Uterine smooth muscle cell (primary cell): Measurements from ENCODE around the gene LYPLA2. TPM values are rescaled to one million over a fixed set of nuclear protein-coding genes. Genes with fewer than 3 reads are reported as not detected.

Experiments
- total RNA-seq: library from RNA; depleted of rRNA; stranded (reverse); fragments of >200 nt; gene quantifications from 2 replicates; pipeline ENCODE4 v1.2.3, GENCODE V29; 2014

The LYPLA2 gene
- 23.6 and 27.0 TPM in 2 replicates for total RNA-seq

GRCh38 chr1:23790696-23791515, at the start of gene LYPLA2:
LYPLA2 (plus strand) TSS chr1:23791145; CDS start chr1:23792683, 1,538 bp downstream.

GRCh38 chr1:23743287-23744152, 47.4 kb upstream of the LYPLA2 start, which contains the start of gene ELOA:
ELOA (plus strand) TSS chr1:23743471; CDS start chr1:23743504, 33 bp downstream.

GRCh38 chr1:23777979-23778814, 12.7 kb upstream of the LYPLA2 start, which contains the start of gene PITHD1:
PITHD1 (plus strand) TSS chr1:23778418; CDS start chr1:23778516, 98 bp downstream.

GRCh38 chr1:23800400-23801337, 9.7 kb downstream of the LYPLA2 start, which contains the start of gene GALE:
GALE (minus strand) TSS chr1:23800754; CDS start chr1:23799007, 1,747 bp downstream.

GRCh38 chr1:23825076-23825761, 34.3 kb downstream of the LYPLA2 start, which contains the start of gene HMGCL:
HMGCL (minus strand) TSS chr1:23825429; CDS start chr1:23825415, 14 bp downstream.

Other genes starting within 250 kb of the LYPLA2 start
- 34.2 and 38.7 TPM in 2 replicates for gene ID3, start 231.6 kb upstream of the LYPLA2 start, total RNA-seq
- gene RPL11, start 99.3 kb upstream of the LYPLA2 start, total RNA-seq: 785 and 922 TPM in 2 replicates
- 17.5 and 21.7 TPM in 2 replicates for gene ELOA, start 47.7 kb upstream of the LYPLA2 start, total RNA-seq
- 44.2 and 62.9 TPM in 2 replicates for gene PITHD1, start 12.7 kb upstream of the LYPLA2 start, total RNA-seq
- gene GALE, start 9.6 kb downstream of the LYPLA2 start, total RNA-seq: 36.1 and 52.0 TPM in 2 replicates
- gene HMGCL, start 34.3 kb downstream of the LYPLA2 start, total RNA-seq: 46.5 and 59.6 TPM in 2 replicates
- gene FUCA1, start 77.1 kb downstream of the LYPLA2 start, total RNA-seq: 4.3 and 11.1 TPM in 2 replicates
- not detected in 2 replicates for gene CNR2, start 122.2 kb downstream of the LYPLA2 start, total RNA-seq
- gene PNRC2, start 168.7 kb downstream of the LYPLA2 start, total RNA-seq: 123 and 143 TPM in 2 replicates
- 107 and 139 TPM in 2 replicates for gene SRSF10, start 189.2 kb downstream of the LYPLA2 start, total RNA-seq